Measurements from ENCODE around the gene RAB4B. TPM values are rescaled to one million over a fixed set of nuclear protein-coding genes. Genes with fewer than 3 reads are reported as not detected.

The RAB4B gene
- total RNA-seq, 4 donors from 2014 or later = 14.8 to 52.6 (median 28.2) TPM

- no peak for TF ChIP-seq CTCF (IDR thresholded peaks at IDR 0.05; ENCODE audit: low read depth)
Observed at GRCh38 chr19:40809358-40810086, 31.5 kb downstream of the RAB4B start.

GRCh38 chr19:40810160-40810559 is 32.1 kb downstream of the RAB4B start:
- no peak for TF ChIP-seq CTCF (IDR thresholded peaks at IDR 0.05; ENCODE audit: low read depth)

GRCh38 chr19:40811478-40812341 is 33.7 kb downstream of the RAB4B start:
- TF ChIP-seq CTCF (IDR thresholded peaks at IDR 0.05; ENCODE audit: low read depth) = no peak

DNA sequence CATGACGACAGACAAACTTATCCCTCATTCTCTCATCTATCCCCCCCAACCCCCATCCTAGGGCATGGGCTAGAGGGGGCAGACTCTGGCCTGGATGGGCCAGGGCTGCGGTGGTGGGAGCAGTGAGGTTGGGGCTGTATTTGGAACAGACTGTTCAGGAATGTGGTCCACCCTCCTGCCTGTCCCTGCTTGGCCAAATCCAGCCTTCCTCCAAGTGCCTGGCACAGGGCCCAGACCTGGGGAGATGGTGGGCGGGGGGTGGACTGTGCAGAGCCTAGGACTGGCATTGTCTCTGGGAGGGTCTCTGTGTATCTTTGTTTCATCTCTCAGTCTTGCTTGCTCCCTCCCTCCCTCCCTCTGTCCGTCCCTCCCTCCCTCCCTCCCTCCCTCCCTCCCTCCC is 35.1 kb downstream of the RAB4B start:
- TF ChIP-seq CTCF (IDR thresholded peaks at IDR 0.05; ENCODE audit: low read depth) = no peak

GRCh38 chr19:40815223-40815622 is 37.2 kb downstream of the RAB4B start:
- TF ChIP-seq CTCF (IDR thresholded peaks at IDR 0.05; ENCODE audit: low read depth) = no peak

DNA sequence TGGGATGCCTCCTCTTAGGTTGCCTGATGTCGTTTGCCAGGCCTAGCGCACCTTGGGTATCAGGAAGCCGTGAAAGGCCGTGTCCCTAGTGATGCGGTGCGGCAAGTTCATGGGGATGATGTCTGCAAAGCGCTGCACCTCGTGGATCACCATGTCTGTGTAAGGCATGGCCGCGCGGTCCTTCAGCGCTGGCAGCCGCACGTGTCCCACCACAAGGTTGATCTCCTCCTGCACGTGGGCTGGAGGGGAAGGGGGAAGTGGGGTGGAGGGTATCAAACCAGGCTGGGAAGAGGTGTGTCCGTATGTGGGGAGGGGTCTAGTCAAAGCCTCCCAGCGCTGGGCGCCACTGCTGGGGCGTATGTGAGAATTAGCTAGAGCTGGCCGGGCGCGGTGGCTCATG is 44.1 kb downstream of the RAB4B start:
- no peak for TF ChIP-seq CTCF (IDR thresholded peaks at IDR 0.05; ENCODE audit: low read depth)

All from subcutaneous adipose tissue (tissue), 4 donors.